GM13977 (cell line): Measurements from ENCODE around the gene TTC28.

Source experiments
- DNase-seq: peaks from one replicate; pipeline ENCODE4 v3.0.0; 2012; ENCODE audit warnings: low spot score
- in situ Hi-C: fragments of 300-500 bp; cut with MboI; formaldehyde crosslinking; loops from one replicate; pipeline ENCODE4 v1.12.0; 2022; ENCODE audit warnings: low sequenced_read_pairs, low pct_unique_long_range_greater_than_20kb, mixed read lengths, inconsistent platforms; ENCODE audit not compliant: unreplicated experiment
- TF ChIP-seq, protein P1 (sequence below): IDR thresholded peaks from 2 replicates; pipeline ENCODE4 v1.5.1; 2012; ENCODE audit warnings: mild to moderate bottlenecking, control low read depth; ENCODE audit not compliant: insufficient read depth; ENCODE audit errors: extremely low read depth, missing control alignments

TTC28 gene

DNA sequence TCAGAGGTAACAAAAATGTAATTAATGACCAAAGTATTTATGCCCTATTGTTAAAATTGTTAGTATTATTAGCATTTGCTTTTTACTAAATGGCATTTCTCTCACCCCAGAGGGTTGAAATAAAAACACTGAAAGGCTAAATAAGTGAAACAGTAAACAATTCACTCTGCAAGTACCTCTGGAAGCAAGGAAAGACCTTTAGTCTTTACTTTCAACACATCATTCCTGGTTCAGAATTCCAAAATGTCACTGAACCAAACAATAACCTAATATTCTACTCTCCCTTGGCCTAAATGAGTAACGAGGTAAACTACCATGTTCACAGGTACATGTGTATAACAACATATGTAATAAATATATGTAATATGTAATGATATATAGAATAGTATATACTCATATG is 369.3 kb downstream of the TTC28 start:
- DNase-seq: no peak
- in situ Hi-C loops: no loop called here
- TF ChIP-seq, protein P1, sequence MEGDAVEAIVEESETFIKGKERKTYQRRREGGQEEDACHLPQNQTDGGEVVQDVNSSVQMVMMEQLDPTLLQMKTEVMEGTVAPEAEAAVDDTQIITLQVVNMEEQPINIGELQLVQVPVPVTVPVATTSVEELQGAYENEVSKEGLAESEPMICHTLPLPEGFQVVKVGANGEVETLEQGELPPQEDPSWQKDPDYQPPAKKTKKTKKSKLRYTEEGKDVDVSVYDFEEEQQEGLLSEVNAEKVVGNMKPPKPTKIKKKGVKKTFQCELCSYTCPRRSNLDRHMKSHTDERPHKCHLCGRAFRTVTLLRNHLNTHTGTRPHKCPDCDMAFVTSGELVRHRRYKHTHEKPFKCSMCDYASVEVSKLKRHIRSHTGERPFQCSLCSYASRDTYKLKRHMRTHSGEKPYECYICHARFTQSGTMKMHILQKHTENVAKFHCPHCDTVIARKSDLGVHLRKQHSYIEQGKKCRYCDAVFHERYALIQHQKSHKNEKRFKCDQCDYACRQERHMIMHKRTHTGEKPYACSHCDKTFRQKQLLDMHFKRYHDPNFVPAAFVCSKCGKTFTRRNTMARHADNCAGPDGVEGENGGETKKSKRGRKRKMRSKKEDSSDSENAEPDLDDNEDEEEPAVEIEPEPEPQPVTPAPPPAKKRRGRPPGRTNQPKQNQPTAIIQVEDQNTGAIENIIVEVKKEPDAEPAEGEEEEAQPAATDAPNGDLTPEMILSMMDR: no peak

DNA sequence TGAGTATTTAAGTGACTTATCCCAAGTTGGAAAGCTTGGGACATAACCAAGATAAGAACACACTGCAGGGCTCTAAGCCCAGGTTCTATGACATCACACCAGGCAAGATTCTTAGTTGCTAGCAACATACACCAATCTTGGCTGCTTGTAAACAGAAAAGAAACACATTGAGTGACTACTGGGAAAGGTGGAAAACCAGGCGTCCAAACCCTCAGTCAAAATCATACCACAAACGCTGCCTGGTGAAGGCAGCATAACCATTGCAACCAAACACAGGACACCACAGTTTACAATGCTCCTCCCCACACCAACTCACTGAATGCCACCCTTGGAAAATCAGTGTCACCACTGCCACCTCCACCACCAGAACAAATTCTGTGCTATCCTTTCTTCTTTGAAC is 379.9 kb downstream of the TTC28 start:
- DNase-seq: no peak
- TF ChIP-seq, protein P1: no peak
- in situ Hi-C loops: no loop called here

DNA sequence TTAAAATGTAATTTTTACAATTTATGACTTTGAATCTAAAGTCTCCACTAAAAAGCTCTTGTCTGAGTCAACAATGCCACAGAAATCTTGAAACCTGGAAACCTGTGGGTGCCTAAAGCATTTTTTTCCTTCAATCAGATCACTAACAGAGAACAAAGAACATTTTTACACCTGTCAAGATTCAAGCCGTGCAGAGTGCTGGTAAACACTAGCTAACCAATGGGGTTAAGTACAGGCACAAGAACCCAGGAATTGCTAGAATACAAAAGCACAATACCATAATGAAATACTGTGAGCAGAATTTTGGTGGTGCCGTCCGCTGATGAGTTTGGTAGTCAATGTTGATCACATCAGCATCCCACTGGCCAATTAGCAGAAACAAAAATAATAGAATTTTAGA is 380.3 kb downstream of the TTC28 start:
- DNase-seq: no peak
- in situ Hi-C loops: no loop called here

DNA sequence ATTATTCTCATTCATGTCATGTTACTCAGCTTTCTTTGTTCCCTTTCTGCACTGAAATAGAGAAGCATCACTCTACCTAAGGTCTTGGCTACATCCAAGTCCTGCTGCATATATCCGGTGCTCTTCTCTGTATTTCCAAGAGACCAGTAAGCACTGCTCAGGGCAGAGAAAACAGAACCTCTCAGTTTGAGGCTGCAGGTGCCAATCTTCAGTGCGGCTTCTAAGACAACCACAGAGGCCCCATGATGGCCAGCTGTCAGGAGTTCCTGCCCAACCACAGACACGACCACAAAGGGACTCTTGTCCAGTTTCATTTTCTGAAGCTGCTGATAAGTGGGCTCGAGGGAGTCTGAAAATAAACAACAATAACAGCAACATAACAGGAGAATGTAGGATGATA is 382.1 kb downstream of the TTC28 start:
- DNase-seq: peak; percentile 29
- TF ChIP-seq, protein P1: no peak
- in situ Hi-C loops: no loop called here

More for the DNA sequence above, 380.3 kb downstream of the TTC28 start:
- TF ChIP-seq, protein P1: no peak

DNA sequence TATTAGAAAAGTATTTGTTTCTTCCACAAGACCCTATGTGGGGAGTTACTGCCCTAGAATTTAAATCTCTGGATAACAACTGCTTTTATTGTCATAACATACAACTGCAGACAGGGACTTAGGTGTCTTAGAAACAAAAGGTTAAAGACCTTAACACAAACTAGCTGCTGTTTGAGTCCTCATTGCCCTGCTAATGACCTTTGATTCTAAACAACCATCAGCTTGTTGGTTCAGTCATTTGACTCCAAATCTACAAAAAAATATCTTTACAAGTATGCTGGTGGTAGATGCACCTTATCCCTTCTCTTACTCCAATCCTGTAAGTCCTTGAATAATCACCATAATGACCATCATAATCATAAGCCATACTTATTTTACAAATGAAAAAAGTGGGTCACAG is 383.2 kb downstream of the TTC28 start:
- no peak for DNase-seq
- TF ChIP-seq, protein P1: no peak
- in situ Hi-C loops: no loop called here

DNA sequence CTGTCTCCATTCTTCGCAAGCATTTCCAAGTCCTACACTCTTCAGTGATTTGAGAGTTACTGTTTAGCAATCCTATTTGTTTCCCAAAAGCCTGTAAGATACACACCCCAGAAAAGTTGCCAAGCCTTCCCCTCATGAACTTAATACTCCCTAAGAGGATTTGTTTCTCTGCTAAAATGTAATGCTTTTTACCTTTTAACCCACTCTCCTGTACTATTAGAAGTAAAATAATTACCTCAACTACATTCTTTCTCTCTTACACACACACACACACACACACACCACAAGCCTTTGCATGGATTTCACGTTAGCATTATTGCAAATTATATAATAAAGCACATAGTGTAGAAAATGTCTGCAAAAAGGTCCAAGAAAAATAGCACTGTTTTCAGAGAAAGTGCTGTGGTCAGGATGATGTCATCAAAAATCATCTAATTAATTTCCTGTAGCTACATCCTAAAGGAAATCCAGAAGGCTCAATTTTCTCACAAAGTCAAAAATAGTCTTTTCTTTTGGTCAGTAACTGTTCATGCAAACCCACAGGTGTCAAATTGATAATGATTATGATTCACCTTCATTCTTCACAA is 396.5 kb downstream of the TTC28 start:
- no peak for DNase-seq
- TF ChIP-seq, protein P1: no peak
- in situ Hi-C loops: no loop called here
